Fibroblast of villous mesenchyme (primary cell): ENCODE data around the gene TEX264. TPM values are rescaled to one million over a fixed set of nuclear protein-coding genes. Genes with fewer than 3 reads are reported as not detected.

Source experiments
- DNase-seq: peaks from one replicate; pipeline ENCODE4 v3.0.0-alpha.2; 2010; ENCODE audit warnings: low read depth
- H3K4me3 ChIP-seq: 2 replicates; pipeline ENCODE4 v1.5.1; 2011; ENCODE audit warnings: low read depth, mild to moderate bottlenecking, low read length
- small RNA-seq: library from RNA; depleted of rRNA; stranded (forward); fragments of <200 nt; gene quantifications from one replicate; pipeline ENCODE3, GENCODE V24; 2012
- total RNA-seq: library from RNA; depleted of rRNA; stranded (reverse); fragments of >200 nt; gene quantifications from 2 replicates; pipeline ENCODE4 v1.2.3, GENCODE V29; 2012
- TF ChIP-seq, protein P1 (sequence below): IDR thresholded peaks from 2 replicates; pipeline ENCODE4 v1.5.1; 2012; ENCODE audit warnings: low read depth, mild to moderate bottlenecking, low read length; ENCODE audit not compliant: insufficient read depth

Gene TEX264
- total RNA-seq, 1 donor = 37.6 TPM

DNA sequence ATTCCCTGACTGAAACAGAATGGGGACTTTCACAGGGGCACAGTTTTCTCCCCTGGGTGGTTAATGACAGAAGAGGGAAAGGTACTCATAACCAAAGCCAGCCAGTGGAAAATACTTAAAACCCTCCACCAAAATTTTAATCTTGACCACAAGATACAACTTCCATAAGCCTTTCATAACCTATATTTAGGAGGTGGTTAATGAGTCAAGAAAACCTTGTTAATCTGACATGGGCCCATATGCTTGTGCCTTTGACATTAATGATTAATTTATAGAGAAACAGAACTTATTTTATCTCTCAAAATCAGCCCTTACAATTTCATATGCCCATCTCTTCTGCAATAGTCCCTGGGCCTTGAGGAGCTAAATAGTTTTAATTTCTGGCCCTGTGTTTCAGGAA is 76.8 kb downstream of the TEX264 start:
- no peak overlapping the region for H3K4me3 ChIP-seq
- no peak for DNase-seq
- TF ChIP-seq, protein P1, sequence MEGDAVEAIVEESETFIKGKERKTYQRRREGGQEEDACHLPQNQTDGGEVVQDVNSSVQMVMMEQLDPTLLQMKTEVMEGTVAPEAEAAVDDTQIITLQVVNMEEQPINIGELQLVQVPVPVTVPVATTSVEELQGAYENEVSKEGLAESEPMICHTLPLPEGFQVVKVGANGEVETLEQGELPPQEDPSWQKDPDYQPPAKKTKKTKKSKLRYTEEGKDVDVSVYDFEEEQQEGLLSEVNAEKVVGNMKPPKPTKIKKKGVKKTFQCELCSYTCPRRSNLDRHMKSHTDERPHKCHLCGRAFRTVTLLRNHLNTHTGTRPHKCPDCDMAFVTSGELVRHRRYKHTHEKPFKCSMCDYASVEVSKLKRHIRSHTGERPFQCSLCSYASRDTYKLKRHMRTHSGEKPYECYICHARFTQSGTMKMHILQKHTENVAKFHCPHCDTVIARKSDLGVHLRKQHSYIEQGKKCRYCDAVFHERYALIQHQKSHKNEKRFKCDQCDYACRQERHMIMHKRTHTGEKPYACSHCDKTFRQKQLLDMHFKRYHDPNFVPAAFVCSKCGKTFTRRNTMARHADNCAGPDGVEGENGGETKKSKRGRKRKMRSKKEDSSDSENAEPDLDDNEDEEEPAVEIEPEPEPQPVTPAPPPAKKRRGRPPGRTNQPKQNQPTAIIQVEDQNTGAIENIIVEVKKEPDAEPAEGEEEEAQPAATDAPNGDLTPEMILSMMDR = no peak

DNA sequence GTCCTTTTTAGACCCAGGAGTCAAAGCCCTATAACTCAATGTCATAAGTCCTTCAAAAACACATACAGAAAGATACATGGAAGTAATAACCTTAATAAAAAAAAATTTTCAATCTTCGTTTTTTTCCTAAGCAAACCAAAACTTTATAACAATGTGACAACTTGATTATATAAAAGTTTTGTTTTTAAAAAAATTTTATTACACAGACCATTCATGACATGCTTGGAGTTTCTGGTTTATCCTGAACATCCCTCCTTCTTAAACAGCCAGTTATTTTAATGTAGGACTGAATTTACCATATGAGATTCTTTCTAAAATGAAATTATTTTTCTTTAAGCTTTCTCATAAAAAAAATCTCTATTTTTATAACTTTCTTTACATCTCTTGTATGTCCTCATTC is 77.3 kb downstream of the TEX264 start:
- TF ChIP-seq, protein P1 = no peak
- no peak overlapping the region for H3K4me3 ChIP-seq
- DNase-seq = no peak

DNA sequence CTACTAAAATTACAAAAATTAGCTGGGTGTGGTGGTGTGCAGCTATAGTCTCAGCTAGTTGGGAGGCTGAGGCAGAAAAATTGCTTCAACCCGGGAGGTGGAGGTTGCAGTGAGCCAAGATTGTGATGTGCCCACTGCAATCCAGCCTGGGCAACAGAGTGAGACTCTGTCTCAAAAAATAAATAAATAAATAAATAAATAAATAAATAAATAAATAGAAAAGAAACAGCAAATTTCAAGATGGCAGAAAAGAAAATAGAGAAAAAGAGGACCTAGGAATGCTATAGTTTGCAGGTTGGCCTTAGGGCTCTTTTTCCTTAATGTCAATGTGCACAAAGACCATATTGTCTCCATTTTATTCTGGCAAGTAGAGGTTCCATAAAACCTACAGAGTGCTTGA is 79.8 kb downstream of the TEX264 start:
- no peak for DNase-seq
- no peak overlapping the region for H3K4me3 ChIP-seq
- TF ChIP-seq, protein P1 = no peak

DNA sequence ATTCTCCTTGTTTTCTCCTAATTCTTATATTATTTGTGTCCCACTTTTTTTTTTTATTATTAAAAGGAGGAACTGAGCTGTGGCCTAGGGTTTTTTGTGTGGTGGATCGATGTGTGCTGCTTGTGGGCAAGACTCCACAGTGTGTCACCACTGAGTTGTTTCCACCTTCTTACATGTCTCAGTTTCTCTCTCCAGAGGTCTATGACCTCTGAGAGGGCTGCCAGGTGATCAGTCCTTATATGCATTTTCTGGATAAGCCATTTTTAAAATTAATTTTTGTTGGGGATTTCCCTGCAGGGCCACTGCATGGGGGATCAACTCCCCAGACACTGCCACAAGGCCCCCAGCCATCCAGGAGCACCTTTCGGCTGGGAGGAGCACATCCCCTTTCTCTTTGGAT is 80.2 kb downstream of the TEX264 start:
- TF ChIP-seq, protein P1 = no peak
- no peak overlapping the region for H3K4me3 ChIP-seq

More for the DNA sequence above, 80.2 kb downstream of the TEX264 start:
- no peak for DNase-seq

Small RNA genes within 50 kb of the gene (small RNA-seq; reads per million reads assigned to genes)
- gene RNA5SP132 = 9.5 reads per million, percentile 89 among the genes with 10 or more reads in this experiment

Other genes starting within 250 kb of the TEX264 start
- gene DCAF1, start 171.2 kb upstream of the TEX264 start, total RNA-seq = 11.0 and 15.5 TPM in 2 replicates
- gene RAD54L2, start 132.5 kb upstream of the TEX264 start, total RNA-seq = 26.3 and 26.7 TPM in 2 replicates
- under 0.01 TPM in 1 of 2 replicates, not detected in the other for gene GRM2, start 35.8 kb downstream of the TEX264 start, total RNA-seq
- gene IQCF6, start 108.0 kb downstream of the TEX264 start, total RNA-seq = not detected in 2 replicates
- not detected in 2 replicates for gene IQCF2, start 190.4 kb downstream of the TEX264 start, total RNA-seq
- gene IQCF5, start 204.3 kb downstream of the TEX264 start, total RNA-seq = not detected in 2 replicates
- gene IQCF1, start 232.1 kb downstream of the TEX264 start, total RNA-seq = not detected in 2 replicates